GM19240 (cell line): ENCODE measurements around the gene DNAH6.

Source experiments
- DNase-seq: peaks from one replicate; pipeline ENCODE4 v3.0.0; 2011; ENCODE audit warnings: low spot score; ENCODE audit not compliant: insufficient read length

Gene DNAH6

DNA sequence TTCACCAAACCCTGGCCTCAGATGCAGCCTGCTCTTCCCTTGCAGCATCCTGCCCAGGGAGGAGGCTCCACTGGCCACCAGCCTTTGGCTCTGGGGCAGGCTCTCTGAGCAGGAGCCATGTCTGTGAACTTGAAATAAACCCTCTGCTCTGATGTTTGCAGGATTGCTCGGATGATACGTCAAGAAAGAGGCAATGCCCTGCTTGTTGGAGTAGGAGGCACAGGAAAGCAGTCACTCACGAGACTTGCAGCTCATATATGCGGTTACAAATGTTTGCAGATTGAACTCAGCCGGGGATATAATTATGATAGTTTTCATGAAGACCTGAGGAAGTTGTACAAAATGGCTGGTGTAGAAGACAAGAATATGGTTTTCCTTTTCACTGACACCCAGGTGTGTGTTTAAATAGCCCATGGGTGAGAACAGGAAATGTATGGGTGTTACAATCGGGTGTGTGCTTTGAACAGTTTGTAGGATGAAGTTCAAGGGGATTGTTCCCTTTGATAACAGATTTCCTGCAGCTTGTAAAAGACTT is 177.9 kb downstream of the DNAH6 start:
- DNase-seq, result no peak

GRCh38 chr2:84697895-84698294 is 181.6 kb downstream of the DNAH6 start:
- DNase-seq, result no peak

- no peak for DNase-seq
Measured at GRCh38 chr2:84700006-84700405, 183.7 kb downstream of the DNAH6 start.

GRCh38 chr2:84701880-84702279 is 185.6 kb downstream of the DNAH6 start:
- DNase-seq, result no peak

- no peak for DNase-seq
Measured at GRCh38 chr2:84702941-84703340, 186.6 kb downstream of the DNAH6 start.

- no peak for DNase-seq
Measured at GRCh38 chr2:84703831-84704230, 187.5 kb downstream of the DNAH6 start.

- no peak for DNase-seq
Measured at GRCh38 chr2:84704505-84705244, 188.4 kb downstream of the DNAH6 start.

DNA sequence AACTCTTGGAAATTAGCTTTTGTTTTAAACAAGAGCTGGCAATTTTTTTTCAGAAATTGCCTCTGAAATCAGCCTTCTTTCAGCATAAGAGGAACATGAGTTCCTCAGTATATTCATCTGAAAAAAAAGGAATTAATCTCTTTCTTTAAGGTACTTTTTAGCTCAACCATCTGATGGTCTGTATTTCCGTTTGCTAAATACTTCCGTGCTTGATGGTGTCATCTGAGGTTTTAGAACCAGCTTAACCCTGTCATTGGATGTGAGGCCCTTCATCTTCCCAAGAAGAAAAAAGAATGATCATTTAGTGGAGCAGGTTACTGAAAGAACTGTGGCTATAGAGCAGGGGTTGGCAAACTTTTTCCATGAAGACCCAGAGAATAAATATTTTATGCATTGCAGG is 189.6 kb downstream of the DNAH6 start:
- DNase-seq, result no peak

DNA sequence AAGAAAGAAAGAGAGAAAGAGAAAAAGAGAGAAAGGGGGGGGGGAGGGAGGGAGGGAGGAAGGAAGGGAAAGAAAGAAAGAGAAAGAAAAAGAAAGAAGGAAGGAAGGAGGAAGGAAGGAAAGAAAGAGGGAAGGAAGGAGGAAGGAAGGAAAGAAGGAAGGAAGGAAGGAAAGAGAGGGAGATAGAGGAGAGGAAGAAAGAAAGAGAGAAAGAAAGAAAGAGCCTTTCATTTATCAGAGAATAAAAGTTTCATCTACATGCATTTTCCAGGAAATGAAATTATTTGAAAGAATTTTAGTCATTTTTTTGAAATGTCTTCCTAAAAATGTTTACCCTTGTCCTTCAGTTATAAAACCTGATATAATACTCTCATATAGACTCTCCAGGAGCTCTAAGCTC is 192.1 kb downstream of the DNAH6 start:
- DNase-seq, result no peak

DNA sequence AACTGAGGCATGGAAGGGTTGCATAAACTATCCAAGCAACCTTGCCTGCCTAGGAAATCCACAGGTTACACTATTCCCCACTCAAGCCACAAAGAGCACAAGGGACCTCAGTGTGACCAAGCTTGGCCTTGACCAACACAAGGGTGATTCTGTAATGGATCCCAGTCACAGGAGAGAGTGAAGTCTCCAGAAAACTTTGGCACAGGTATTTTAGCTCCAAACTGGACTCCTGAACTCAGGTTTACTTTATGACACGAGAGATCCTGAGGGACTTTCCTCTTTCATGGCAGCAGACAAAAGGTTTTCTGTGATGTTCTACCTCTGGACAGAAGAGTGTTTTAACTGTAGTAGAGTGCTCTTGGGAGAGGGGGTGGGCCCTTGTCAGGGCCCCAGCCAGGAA is 195.4 kb downstream of the DNAH6 start:
- DNase-seq, result no peak

GRCh38 chr2:84713441-84713840 is 197.1 kb downstream of the DNAH6 start:
- no peak for DNase-seq

DNA sequence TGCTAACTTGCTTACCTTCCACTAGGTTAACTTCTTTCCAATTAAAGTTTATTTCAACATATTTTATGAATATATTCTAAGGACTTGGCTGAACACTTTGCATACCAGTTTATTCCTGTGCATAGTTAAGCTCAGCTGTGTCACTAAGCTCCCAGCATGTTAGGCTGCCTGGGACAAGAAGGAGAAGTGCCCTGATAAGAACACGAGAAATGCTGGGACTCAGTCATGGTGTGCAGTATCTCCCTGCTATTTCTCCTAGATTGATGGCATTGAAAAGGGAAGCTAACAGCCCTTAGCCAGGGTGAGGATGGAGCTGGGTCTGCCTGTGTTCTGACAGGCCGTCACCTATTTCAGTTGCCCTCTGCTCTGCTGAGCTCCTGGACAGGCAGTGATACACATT is 200.3 kb downstream of the DNAH6 start:
- DNase-seq, result no peak

GRCh38 chr2:84717302-84717701 is 201.0 kb downstream of the DNAH6 start:
- no peak for DNase-seq

GRCh38 chr2:84719434-84719833 is 203.1 kb downstream of the DNAH6 start:
- no peak for DNase-seq

DNA sequence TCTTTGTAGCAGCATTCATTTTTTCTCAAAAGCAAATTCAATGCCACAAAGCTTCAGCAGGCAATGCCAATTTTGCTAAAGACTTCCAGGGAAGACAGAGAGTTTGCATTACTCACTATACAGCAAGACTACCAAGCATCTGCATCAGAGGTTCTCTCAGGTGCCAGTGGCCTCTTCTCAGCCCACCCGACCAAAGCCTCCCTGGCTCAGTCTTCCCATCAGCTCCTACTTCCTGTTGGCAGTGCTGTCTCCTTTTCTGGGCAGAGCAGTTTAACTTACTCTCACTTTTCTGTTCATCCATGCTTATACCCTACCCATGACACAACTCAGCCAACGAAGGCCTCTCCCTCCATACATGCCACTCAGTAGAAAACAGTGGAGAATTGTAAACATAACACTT is 207.5 kb downstream of the DNAH6 start:
- DNase-seq, result no peak

DNA sequence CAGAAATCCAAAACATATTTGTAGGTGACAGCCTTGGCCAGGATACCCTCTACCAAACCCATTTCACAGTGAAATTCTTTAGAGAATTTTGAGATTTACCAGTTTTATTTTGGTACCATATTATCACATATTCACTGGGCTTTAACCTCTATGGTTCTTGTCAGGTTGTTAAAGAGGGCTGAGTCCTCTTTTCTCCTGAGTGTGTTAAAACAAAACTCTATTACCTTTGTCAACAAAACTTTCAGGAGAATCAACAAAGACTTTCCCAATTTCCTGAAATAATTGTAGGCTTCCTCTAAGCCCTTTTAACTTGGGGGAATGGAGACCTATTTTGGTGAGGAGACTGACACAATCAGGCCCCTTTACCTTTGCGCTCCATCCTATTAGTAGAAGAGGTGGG is 209.4 kb downstream of the DNAH6 start:
- no peak for DNase-seq

GRCh38 chr2:84727315-84727714 is 211.0 kb downstream of the DNAH6 start:
- DNase-seq, result no peak

- DNase-seq, result no peak
Measured at GRCh38 chr2:84729224-84729623, 212.9 kb downstream of the DNAH6 start.

GRCh38 chr2:84731185-84731584 is 214.9 kb downstream of the DNAH6 start:
- DNase-seq, result no peak

DNA sequence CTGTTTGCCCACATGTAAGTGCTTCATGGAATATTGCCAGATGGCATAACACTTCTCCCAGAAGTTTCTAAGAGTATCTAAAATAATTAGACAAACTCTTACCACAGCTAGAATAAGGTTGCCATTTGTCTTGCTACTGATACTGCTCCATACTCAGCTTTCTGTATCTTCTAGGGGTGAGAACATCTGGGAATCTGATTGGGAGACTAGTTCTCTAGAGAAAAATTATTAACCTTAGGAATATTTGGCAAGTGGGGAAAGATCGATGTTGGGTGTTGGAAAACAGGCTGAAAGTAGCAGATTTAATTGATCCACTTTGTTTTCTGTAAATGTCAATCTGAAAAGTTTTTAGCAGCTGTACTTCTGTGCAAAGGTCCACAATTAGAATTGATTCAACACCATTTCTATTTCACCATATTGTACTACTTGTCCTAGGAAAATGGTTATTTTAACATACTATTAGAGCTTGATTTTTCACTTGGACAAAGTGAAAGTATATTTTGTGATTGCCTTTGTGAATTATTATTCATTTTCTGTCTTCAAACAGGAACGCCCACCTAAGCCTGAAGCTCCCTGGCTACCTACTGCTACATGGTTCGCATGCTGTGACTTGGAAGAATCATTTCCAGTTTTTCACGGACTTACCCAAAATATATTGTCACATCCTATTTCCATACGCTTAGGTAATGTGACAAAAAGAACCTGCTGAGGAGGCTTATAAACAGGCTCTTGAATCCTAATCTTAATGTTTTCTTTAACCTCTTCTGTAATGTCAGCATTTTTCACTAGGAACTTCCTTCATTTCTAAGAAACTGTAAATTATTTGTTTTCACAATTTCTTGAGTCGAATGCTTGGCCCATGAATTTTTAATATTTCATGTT is 216.8 kb downstream of the DNAH6 start:
- no peak for DNase-seq

DNA sequence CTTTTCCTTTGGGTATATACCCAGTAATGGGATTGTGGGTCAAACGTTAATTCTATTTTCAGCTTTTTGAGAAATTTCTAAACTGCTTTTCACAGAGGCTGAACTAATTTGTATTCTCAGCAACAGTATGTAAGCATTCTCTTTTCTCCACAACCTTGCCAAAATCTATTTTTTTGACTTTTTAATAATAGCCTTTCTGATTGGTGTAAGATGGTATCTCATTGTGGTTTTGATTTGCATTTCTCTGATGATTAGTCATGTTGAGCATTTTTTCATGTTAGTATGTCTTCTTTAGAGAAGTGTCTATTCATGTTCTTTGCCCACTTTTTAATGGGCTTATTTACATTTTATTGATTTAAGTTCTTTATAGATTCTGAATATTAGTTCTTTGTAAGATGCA is 219.1 kb downstream of the DNAH6 start:
- no peak for DNase-seq

DNA sequence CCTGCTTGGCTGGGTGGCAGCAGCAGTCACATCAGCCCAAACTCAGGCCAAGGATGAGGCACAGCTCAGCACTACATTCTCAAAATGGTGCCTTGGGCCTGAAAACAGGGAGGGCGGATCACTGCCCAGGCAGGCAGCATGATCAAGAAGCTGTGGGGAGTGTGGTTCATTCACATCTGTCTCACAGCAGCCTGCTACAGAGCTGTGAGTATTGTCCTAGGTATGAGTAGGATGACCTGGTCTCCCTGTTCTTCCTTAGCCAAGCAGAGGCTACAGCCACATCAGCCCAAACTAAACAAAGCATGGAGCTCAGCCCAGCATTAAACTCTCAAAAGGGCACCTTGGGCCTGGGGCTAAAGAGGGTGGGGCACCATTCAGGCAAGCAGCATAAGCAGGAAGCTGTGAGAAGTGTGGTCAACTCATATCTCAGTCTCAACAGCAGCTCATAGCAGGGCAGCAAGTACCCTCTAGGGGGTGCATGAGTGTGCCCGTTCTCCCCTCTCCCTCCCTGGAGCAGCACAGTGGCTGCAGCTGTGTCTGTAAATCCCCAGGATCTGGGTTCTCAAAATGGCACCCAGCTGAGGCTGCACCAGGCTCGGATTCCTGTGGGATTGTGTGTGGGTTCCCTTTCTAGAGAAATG is 225.0 kb downstream of the DNAH6 start:
- no peak for DNase-seq
